Glomerular visceral epithelial cell (primary cell): ENCODE data around the gene MSMO1.
"Not testable (repeated sequence)": the region's sequence is repeated elsewhere in the genome, so short reads cannot be mapped to it uniquely, and the experiment has no call there.

Experiments
- DNase-seq: peaks from one replicate; pipeline ENCODE4 v3.0.0-alpha.2; 2016; ENCODE audit errors: extremely low spot score

MSMO1 gene

DNA sequence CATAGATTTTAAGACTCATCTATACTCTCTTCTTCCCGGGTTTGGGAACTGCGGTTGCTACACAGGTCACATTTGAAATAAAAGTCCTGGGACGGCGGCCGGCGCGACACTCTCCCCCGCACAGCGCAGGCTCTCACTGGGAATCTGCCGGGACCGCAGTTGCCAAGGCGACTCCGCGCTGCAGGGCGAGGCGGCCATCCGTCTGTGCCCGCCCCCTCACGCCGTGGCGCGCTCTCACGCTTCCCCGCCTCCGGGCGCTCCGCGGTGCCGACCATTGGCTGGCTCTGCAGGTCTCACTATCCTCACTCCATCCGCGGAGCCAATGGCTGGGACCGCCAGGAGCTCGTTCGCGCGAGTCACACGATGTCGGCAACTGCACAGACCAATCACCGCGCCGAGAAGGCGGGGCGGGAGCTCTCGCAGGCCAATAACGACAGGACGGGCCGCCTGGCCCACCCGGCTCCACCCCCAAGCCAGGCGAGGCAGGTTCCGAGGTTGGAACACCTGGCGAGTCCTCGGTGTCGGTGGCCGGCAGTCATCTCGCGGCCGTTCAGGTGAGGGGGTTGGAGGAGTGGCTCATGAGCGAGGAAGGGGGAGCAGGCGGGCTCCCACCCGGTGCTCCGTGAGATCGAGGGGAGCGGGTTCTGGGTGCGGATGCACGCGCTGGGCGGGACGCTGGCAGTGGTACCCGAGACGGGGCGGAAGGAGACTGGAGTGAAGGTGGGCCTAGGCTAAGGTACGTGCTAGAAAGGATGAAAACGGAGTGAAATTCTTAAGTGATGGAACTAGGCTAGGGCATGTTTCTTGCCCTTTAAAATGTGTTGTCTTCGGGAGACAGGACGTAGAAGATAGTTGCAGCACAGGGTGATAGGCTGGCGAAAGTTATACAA, at the start of gene MSMO1:
TSS of gene MSMO1 (plus strand) at position 459 of the 890 bp plus-strand sequence. CDS start 5,702 bp downstream, outside the sequence.
- DNase-seq, result peak; percentile 99

- not testable (repeated sequence) for DNase-seq
Measured at GRCh38 chr4:165279531-165279930, 47.9 kb upstream of the MSMO1 start.

GRCh38 chr4:165284697-165285096, 42.8 kb upstream of the MSMO1 start:
- not testable (repeated sequence) for DNase-seq

- not testable (repeated sequence) for DNase-seq
Measured at GRCh38 chr4:165286619-165287340, 40.7 kb upstream of the MSMO1 start.

- no peak for DNase-seq
Measured at GRCh38 chr4:165288226-165288625, 39.2 kb upstream of the MSMO1 start.

DNA sequence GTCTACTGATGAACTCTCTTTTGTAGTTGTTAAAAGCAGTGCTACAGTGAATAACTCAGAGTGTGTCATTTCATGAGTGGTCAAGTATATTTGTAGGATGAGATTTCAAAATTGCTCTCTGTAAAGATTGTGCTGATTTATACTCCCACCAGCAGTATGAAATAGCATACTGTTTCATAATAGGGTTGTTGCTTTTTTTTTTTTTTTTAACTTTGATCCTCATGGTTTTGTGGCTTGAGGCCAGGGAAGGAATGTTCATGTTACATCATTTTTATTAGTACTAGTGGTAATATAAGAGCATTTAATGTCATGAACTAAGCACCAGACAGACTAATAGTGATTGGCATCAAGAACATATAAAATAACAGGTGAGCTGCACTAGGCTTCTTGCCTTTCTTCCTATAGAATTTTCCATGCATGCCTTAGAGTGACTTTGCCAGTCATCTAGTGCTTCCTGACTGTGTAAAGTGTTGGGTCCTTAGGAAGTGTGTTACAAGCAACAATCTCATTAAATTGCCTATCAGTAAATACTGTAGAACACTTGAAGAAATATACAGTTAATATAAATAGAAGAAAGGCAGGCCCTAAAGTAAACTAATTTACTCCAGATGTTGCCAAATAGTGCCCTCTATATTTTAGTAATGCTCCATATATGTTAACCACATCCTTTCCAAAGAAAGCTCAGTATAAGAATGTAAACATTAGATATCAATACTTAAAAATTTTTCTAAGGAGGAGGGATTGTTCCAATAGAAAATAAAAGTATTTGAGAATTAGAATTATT, 38.6 kb upstream of the MSMO1 start:
- peak; percentile 43 for DNase-seq

GRCh38 chr4:165289423-165289785, 38.1 kb upstream of the MSMO1 start:
- no peak for DNase-seq

GRCh38 chr4:165293061-165293460, 34.4 kb upstream of the MSMO1 start:
- no peak for DNase-seq

DNA sequence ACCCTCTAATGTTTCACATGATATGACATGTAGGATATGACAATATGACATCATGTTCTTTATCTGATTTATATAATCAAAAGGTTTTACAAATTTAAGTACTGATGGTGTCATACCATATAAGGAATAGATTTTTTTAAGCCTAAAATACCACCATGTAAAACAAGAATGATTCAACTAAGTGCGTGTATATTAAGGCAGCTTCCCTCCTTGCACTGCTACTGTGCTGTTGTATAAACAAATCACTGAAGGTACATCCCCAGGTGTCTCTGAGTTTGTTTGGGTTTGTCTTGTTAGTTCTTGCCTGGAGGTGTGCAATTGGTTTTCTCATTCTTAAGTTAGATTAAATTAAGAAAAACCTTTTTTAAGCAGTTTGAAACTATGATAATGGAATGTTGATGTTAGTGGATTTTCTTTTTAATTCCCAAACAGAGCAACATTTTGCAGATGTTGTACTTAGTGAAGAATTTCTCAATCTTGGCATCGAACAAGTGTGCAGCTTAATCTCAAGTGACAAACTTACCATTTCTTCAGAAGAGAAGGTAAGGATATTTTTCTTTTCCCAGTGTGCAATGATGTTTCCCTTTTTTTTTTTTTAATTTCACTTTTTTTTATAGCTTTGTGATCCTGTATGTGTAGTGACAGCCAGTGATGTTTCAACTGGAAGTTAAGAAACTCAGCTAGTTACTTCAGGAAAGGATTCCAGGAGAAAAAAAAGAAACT, 33.4 kb upstream of the MSMO1 start:
- DNase-seq, result no peak

GRCh38 chr4:165294907-165295306, 32.6 kb upstream of the MSMO1 start:
- no peak for DNase-seq

DNA sequence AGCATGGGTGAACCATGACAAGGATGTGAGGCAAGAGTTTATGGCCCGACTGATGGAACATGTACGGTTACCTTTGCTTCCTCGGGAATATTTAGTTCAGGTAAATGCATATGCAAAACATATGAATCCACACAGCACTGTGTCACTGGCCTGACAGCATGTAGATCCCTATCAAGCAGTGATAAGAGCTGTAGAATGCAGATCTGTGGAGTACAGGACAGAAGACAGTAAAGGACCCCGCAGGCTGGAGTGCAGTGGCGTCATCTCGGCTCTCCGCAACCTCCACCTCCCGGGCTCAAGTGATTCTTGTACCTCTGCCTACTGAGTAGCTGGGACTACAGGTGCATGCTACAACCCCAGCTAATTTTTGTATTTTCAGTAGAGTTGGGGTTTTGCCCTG, 29.8 kb upstream of the MSMO1 start:
- DNase-seq, result no peak

DNA sequence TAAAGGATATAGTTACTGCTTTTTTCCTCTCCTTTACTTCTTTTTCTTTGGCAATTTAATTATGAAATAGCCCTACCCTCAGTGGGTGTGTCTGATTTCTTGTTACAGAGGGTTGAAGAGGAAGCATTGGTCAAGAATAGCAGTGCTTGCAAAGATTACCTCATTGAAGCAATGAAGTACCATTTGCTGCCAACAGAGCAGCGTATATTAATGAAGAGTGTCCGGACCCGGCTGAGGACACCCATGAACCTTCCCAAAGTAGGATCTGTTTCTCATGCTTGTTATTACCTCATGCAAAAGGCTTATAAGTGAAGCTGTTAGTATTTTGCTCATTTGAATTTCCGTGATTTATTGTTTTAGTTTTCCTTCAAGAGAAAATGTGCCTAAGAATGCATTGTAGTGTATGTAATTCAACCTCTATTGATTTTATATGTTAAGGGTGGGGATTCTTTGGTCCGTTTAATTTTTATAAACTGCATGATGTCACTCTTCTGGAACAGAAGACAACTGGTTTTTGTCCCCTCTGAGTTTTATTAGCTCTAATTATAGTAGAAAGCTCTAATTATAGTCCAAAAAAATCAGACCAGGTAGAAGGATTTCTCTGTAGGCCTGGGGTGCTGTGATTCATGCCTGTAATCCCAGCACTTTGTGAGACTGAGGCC, 27.9 kb upstream of the MSMO1 start:
- DNase-seq, result no peak

DNA sequence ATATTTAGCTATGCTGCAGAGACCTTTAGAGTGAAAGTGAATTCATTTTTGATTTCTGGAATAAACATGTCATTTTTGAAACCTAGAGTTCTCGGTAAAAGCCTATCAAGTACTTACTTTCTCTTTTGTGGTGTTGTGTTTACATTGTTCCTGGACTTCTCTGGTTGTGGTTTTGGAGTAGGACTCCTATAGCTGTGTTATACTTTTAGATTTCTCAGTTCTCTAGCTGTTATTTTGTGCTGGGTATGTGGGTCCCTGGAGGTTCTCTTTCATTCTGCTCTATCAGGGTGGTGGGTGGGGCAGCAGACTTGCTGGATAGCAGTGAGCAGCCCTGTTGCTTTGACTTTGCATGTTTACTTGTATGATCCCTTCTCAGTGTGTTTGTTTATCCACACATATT, 25.6 kb upstream of the MSMO1 start:
- no peak for DNase-seq

GRCh38 chr4:165302658-165303057, 24.8 kb upstream of the MSMO1 start:
- DNase-seq, result no peak

- no peak for DNase-seq
Measured at GRCh38 chr4:165308166-165308565, 19.3 kb upstream of the MSMO1 start.

DNA sequence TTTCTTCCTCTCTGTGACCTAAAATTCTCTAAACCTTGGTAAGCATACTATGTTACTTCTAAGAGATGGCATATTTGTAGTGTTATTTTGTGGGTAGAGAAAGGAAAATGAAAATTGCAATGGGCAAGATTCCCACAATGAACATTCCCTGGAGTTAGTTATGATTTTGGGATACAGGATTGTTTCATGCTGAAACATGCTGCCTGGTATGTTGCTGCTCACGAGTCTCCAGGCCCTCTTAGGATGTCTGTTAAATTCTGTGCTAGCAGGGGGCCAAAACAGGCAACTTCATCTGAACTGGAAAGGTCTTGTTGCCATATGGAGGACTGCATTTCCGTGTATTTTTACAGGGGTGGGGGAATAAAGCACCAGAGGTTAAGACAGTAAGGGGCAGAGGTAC, 18.9 kb upstream of the MSMO1 start:
- DNase-seq, result no peak

DNA sequence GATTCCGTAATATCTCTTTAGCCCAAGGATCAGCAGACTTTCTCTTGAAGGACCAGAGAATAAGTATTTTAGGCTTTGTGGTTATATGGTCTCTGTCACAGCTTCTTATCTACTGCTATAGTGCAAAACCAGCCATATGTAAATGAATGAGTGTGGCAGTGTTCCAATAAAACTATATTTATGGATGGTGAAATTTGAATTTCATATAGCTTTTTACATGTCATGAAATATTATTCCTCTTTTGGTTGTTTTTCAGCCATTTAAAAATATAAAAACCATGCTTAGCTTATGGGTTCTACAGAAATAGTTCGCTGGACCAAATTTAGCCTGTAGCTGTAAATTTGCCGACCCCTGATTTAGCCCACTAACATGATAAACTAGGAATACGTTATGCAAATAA, 18.0 kb upstream of the MSMO1 start:
- no peak for DNase-seq

GRCh38 chr4:165312506-165312905, 15.0 kb upstream of the MSMO1 start:
- DNase-seq, result no peak

- no peak for DNase-seq
Measured at GRCh38 chr4:165319030-165319429, 8.4 kb upstream of the MSMO1 start.

- DNase-seq, result no peak
Measured at GRCh38 chr4:165319509-165319908, 8.0 kb upstream of the MSMO1 start.
